ENCODE measurements around the gene SERPINB6. TPM values are rescaled to one million over a fixed set of nuclear protein-coding genes. Genes with fewer than 3 reads are reported as not detected.
A peak's percentile ranks its signal among the peaks of the same experiment; 100 is the strongest.

Gene SERPINB6
- total RNA-seq, 1 experiment from 2014 or later: 39.0 TPM

DNA sequence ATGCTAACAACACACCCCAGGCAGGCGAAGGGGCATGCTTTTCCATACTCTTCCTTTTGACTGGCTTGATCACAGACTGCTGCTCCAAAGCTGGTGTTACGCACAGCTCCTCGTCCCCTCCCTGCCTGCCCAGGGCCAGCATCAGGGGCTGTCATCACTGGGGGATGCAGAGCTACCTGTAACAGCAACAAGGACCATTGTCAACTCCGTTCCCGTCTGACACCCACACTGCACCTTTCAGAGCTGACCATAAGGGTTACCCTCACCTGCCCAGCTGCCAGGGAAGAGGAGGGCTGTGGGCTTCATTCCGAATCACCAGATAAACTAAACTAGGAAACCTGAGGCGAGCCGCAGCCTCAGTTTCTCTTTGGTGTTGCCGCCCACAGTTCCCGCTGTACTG, 43.8 kb upstream of the SERPINB6 start:
- no peak overlapping the region for H3K4me2 ChIP-seq (ENCODE audit: insufficient read depth, insufficient read length, low read length)
- H3K36me3 Mint-ChIP-seq (ENCODE audit: insufficient read depth in 1 of 3, low read depth in 3 of 3): peaks cover 74 to 96% (median 89%) of the 10 kb centered on the region in 3 experiments
- H2BK15ac ChIP-seq (ENCODE audit: low read depth, low read length): no peak overlapping the region
- no peak overlapping the region for H4K8ac ChIP-seq (replicated peaks; ENCODE audit: insufficient read length, low read depth, low read length)
- H3K79me2 ChIP-seq (ENCODE audit: insufficient read depth, low read length): no peaks in the 10 kb centered on the region
- no peak for DNase-seq
- H3K27ac Mint-ChIP-seq: peak overlapping the region in 1 of 3 experiments; percentile 46; a peak in 2 of 7 replicates
- H3T11ph ChIP-seq (ENCODE audit: low read length): no peak overlapping the region
- no peaks in the 10 kb centered on the region for H3K4me1 ChIP-seq (ENCODE audit: insufficient read depth, low read length)
- H3K56ac ChIP-seq (ENCODE audit: insufficient read length, low read depth, low read length): no peak overlapping the region
- H3K79me1 ChIP-seq (ENCODE audit: insufficient read depth, low read depth, low read length, poor library complexity, severe bottlenecking): no peaks in the 10 kb centered on the region
- peaks cover 27 to 29% of the 10 kb centered on the region in 2 experiments for H3K9me3 Mint-ChIP-seq
- no CpG with 5 or more reads among the region's 10 CpGs for WGBS (ENCODE audit: extremely low coverage, insufficient read length, low lambda C conversion rate)
- H4K20me1 ChIP-seq (ENCODE audit: control insufficient read depth, insufficient read depth, insufficient read length): no peaks in the 10 kb centered on the region
- no peak overlapping the region for H2BK20ac ChIP-seq (ENCODE audit: low read depth, low read length, poor library complexity, severe bottlenecking)
- no peak overlapping the region for H3K4me3 Mint-ChIP-seq
- peaks cover 8 to 9% of the 10 kb centered on the region in 2 experiments for H3K4me1 Mint-ChIP-seq
- TF ChIP-seq, protein P1, sequence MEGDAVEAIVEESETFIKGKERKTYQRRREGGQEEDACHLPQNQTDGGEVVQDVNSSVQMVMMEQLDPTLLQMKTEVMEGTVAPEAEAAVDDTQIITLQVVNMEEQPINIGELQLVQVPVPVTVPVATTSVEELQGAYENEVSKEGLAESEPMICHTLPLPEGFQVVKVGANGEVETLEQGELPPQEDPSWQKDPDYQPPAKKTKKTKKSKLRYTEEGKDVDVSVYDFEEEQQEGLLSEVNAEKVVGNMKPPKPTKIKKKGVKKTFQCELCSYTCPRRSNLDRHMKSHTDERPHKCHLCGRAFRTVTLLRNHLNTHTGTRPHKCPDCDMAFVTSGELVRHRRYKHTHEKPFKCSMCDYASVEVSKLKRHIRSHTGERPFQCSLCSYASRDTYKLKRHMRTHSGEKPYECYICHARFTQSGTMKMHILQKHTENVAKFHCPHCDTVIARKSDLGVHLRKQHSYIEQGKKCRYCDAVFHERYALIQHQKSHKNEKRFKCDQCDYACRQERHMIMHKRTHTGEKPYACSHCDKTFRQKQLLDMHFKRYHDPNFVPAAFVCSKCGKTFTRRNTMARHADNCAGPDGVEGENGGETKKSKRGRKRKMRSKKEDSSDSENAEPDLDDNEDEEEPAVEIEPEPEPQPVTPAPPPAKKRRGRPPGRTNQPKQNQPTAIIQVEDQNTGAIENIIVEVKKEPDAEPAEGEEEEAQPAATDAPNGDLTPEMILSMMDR (conservative IDR thresholded peaks at IDR 0.05): no peak
- H3K4ac ChIP-seq (ENCODE audit: low read depth, low read length): no peak overlapping the region
- no peak overlapping the region for H3K9ac ChIP-seq (ENCODE audit: extremely low read depth, insufficient read length, low read length)
- no peak overlapping the region for H3K14ac ChIP-seq (ENCODE audit: insufficient read depth, low read length)
- H3K9me3 ChIP-seq (ENCODE audit: control insufficient read depth, low read depth, low read length): peaks cover 23% of the 10 kb centered on the region
- no peak overlapping the region for H3K18ac ChIP-seq (ENCODE audit: insufficient read length, low read depth, low read length)
- no peak overlapping the region for H2BK5ac ChIP-seq (ENCODE audit: insufficient read length, low read length)
- no peak overlapping the region for H3K27ac ChIP-seq (ENCODE audit: insufficient read length, low read depth, low read length)
- H4K5ac ChIP-seq (ENCODE audit: insufficient read length, low read depth, low read length): no peak overlapping the region
- no peak overlapping the region for H2BK12ac ChIP-seq (ENCODE audit: insufficient read length, low read depth, low read length)
- no peak overlapping the region for H2AFZ ChIP-seq (ENCODE audit: low read length)
- H3K27me3 ChIP-seq (ENCODE audit: insufficient read depth, low read length): no peaks in the 10 kb centered on the region
- no peaks in the 10 kb centered on the region for H3K27me3 Mint-ChIP-seq (ENCODE audit: low read depth)
- no peak overlapping the region for H4K91ac ChIP-seq (ENCODE audit: insufficient read length, low read depth, low read length)
- H2AK5ac ChIP-seq (ENCODE audit: insufficient read length, low read length): no peak overlapping the region
- no peak overlapping the region for H3K23ac ChIP-seq (ENCODE audit: insufficient read length, low read depth, low read length)
- H3K23me2 ChIP-seq (ENCODE audit: insufficient read length, low read depth, low read length, poor library complexity, severe bottlenecking): no peaks in the 10 kb centered on the region
- no peak overlapping the region for H2BK120ac ChIP-seq (ENCODE audit: low read depth, low read length, poor library complexity, severe bottlenecking)

Data from H9 (cell line).